ENCODE data around the gene IQCK. TPM values are rescaled to one million over a fixed set of nuclear protein-coding genes. Genes with fewer than 3 reads are reported as not detected.
A peak's percentile ranks its signal among the peaks of the same experiment; 100 is the strongest.

The IQCK gene
- total RNA-seq, 2 experiments from 2014 or later = 0.66 to 0.82 TPM

- H3K9me3 Mint-ChIP-seq (ENCODE audit: low read depth) = no peaks in the 10 kb centered on the region
- H3K27ac Mint-ChIP-seq = no peak overlapping the region
- ATAC-seq (no peak), DNase-seq (no peak)
- no peak overlapping the region for H3K4me3 Mint-ChIP-seq
- CTCF ChIA-PET = no interaction called here
- H3K36me3 Mint-ChIP-seq = no peaks in the 10 kb centered on the region
- no peaks in the 10 kb centered on the region for H3K4me1 Mint-ChIP-seq
- peaks cover 11% of the 10 kb centered on the region for H3K27me3 Mint-ChIP-seq
These were observed 156.0 kb downstream of the IQCK start for GRCh38 chr16:19874026-19874425.

- DNase-seq = no peak
- no peak for ATAC-seq
- Mint-ChIP-seq H3K4me1 (no peaks in the 10 kb centered on the region), H3K27ac (no peak overlapping the region), H3K36me3 (no peaks in the 10 kb centered on the region), H3K9me3 (ENCODE audit: low read depth) (no peaks in the 10 kb centered on the region), H3K27me3 (peaks cover 11% of the 10 kb centered on the region), H3K4me3 (no peak overlapping the region)
- CTCF ChIA-PET = no interaction called here
These were observed 156.9 kb downstream of the IQCK start for GRCh38 chr16:19874851-19875546.

- ATAC-seq = no peak
- Mint-ChIP-seq H3K27ac (no peak overlapping the region), H3K4me3 (no peak overlapping the region), H3K9me3 (ENCODE audit: low read depth) (no peaks in the 10 kb centered on the region), H3K36me3 (no peaks in the 10 kb centered on the region), H3K4me1 (no peaks in the 10 kb centered on the region), H3K27me3 (peaks cover 11% of the 10 kb centered on the region)
- no peak for DNase-seq
- CTCF ChIA-PET = interaction anchor here (1.6 kb wide), 1 partner anchor 31 kb away, joined by 7 read pairs; no protein-coding TSS in a partner anchor
These were observed 157.8 kb downstream of the IQCK start for GRCh38 chr16:19875900-19876299.

GRCh38 chr16:19876501-19877059 is 158.5 kb downstream of the IQCK start:
- H3K9me3 Mint-ChIP-seq (ENCODE audit: low read depth) = no peaks in the 10 kb centered on the region
- CTCF ChIA-PET = interaction anchor here (1.3 to 1.6 kb wide), 2 partner anchors 31 to 275 kb away, joined by 5 to 7 read pairs; no protein-coding TSS in a partner anchor
- ATAC-seq (no peak), DNase-seq (no peak)
- peaks cover 17% of the 10 kb centered on the region for H3K27me3 Mint-ChIP-seq
- no peaks in the 10 kb centered on the region for H3K36me3 Mint-ChIP-seq
- no peak overlapping the region for H3K4me3 Mint-ChIP-seq
- H3K27ac Mint-ChIP-seq = no peak overlapping the region
- H3K4me1 Mint-ChIP-seq = no peaks in the 10 kb centered on the region

GRCh38 chr16:19878757-19879156 is 160.7 kb downstream of the IQCK start:
- peaks cover 38% of the 10 kb centered on the region for H3K27me3 Mint-ChIP-seq
- H3K27ac Mint-ChIP-seq = no peak overlapping the region
- ATAC-seq = no peak
- H3K9me3 Mint-ChIP-seq (ENCODE audit: low read depth) = no peaks in the 10 kb centered on the region
- no peaks in the 10 kb centered on the region for H3K36me3 Mint-ChIP-seq
- DNase-seq = no peak
- CTCF ChIA-PET = no interaction called here
- H3K4me1 Mint-ChIP-seq = no peaks in the 10 kb centered on the region
- no peak overlapping the region for H3K4me3 Mint-ChIP-seq

- CTCF ChIA-PET = interaction anchor here (1.1 kb wide), 1 partner anchor 316 kb away, joined by 3 read pairs; no protein-coding TSS in a partner anchor
- ATAC-seq = no peak
- H3K4me1 Mint-ChIP-seq = peaks cover 2% of the 10 kb centered on the region
- H3K9me3 Mint-ChIP-seq (ENCODE audit: low read depth) = no peaks in the 10 kb centered on the region
- H3K27ac Mint-ChIP-seq = no peak overlapping the region
- no peak for DNase-seq
- H3K27me3 Mint-ChIP-seq = peaks cover 34% of the 10 kb centered on the region
- H3K4me3 Mint-ChIP-seq = no peak overlapping the region
- no peaks in the 10 kb centered on the region for H3K36me3 Mint-ChIP-seq
These were observed 161.2 kb downstream of the IQCK start for GRCh38 chr16:19879241-19879792.

GRCh38 chr16:19881028-19881427 is 163.0 kb downstream of the IQCK start:
- H3K27ac Mint-ChIP-seq = no peak overlapping the region
- no peaks in the 10 kb centered on the region for H3K9me3 Mint-ChIP-seq (ENCODE audit: low read depth)
- ATAC-seq (no peak), DNase-seq (no peak)
- peaks cover 39% of the 10 kb centered on the region for H3K27me3 Mint-ChIP-seq
- H3K4me1 Mint-ChIP-seq = peaks cover 12% of the 10 kb centered on the region
- CTCF ChIA-PET = no interaction called here
- H3K4me3 Mint-ChIP-seq = no peak overlapping the region
- no peaks in the 10 kb centered on the region for H3K36me3 Mint-ChIP-seq

- Mint-ChIP-seq H3K36me3 (no peaks in the 10 kb centered on the region), H3K4me3 (no peak overlapping the region), H3K9me3 (ENCODE audit: low read depth) (no peaks in the 10 kb centered on the region), H3K27me3 (peaks cover 42% of the 10 kb centered on the region), H3K4me1 (peaks cover 18% of the 10 kb centered on the region), H3K27ac (no peak overlapping the region)
- CTCF ChIA-PET = interaction anchor here (0.5 kb wide), 1 partner anchor 218 kb away, joined by 3 read pairs; no protein-coding TSS in a partner anchor
- ATAC-seq (no peak), DNase-seq (no peak)
These were observed 163.7 kb downstream of the IQCK start for GRCh38 chr16:19881783-19882182.

- DNase-seq (no peak), ATAC-seq (no peak)
- H3K27ac Mint-ChIP-seq = no peak overlapping the region
- H3K4me1 Mint-ChIP-seq = peaks cover 18% of the 10 kb centered on the region
- CTCF ChIA-PET = interaction anchor here (0.5 kb wide), 1 partner anchor 218 kb away, joined by 3 read pairs; no protein-coding TSS in a partner anchor
- H3K36me3 Mint-ChIP-seq = no peaks in the 10 kb centered on the region
- no peaks in the 10 kb centered on the region for H3K9me3 Mint-ChIP-seq (ENCODE audit: low read depth)
- peaks cover 42% of the 10 kb centered on the region for H3K27me3 Mint-ChIP-seq
- no peak overlapping the region for H3K4me3 Mint-ChIP-seq
These were observed 164.1 kb downstream of the IQCK start for GRCh38 chr16:19882186-19882585.

- no peaks in the 10 kb centered on the region for H3K9me3 Mint-ChIP-seq (ENCODE audit: low read depth)
- H3K4me3 Mint-ChIP-seq = no peak overlapping the region
- ATAC-seq (no peak), DNase-seq (no peak)
- CTCF ChIA-PET = interaction anchor here (5.3 kb wide), 1 partner anchor 281 kb away, joined by 78 read pairs; no protein-coding TSS in a partner anchor
- H3K4me1 Mint-ChIP-seq = peaks cover 18% of the 10 kb centered on the region
- H3K27me3 Mint-ChIP-seq = peaks cover 42% of the 10 kb centered on the region
- H3K27ac Mint-ChIP-seq = no peak overlapping the region
- no peaks in the 10 kb centered on the region for H3K36me3 Mint-ChIP-seq
These were observed 164.6 kb downstream of the IQCK start for GRCh38 chr16:19882646-19883045.

GRCh38 chr16:19883296-19883965 is 165.4 kb downstream of the IQCK start:
- no peaks in the 10 kb centered on the region for H3K36me3 Mint-ChIP-seq
- CTCF ChIA-PET = interaction anchor here (5.3 kb wide), 1 partner anchor 282 kb away, joined by 78 read pairs; no protein-coding TSS in a partner anchor
- H3K4me3 Mint-ChIP-seq = no peak overlapping the region
- peaks cover 42% of the 10 kb centered on the region for H3K27me3 Mint-ChIP-seq
- peaks cover 18% of the 10 kb centered on the region for H3K4me1 Mint-ChIP-seq
- H3K27ac Mint-ChIP-seq = no peak overlapping the region
- no peaks in the 10 kb centered on the region for H3K9me3 Mint-ChIP-seq (ENCODE audit: low read depth)
- ATAC-seq (no peak), DNase-seq (no peak)

- no peaks in the 10 kb centered on the region for H3K9me3 Mint-ChIP-seq (ENCODE audit: low read depth)
- ATAC-seq (no peak), DNase-seq (no peak)
- CTCF ChIA-PET = interaction anchor here (0.9 to 5.3 kb wide), 2 partner anchors 166 to 282 kb away, joined by 3 to 78 read pairs; partner anchors contain the start of genes IQCK and KNOP1
- H3K27ac Mint-ChIP-seq = no peak overlapping the region
- H3K36me3 Mint-ChIP-seq = no peaks in the 10 kb centered on the region
- peaks cover 42% of the 10 kb centered on the region for H3K27me3 Mint-ChIP-seq
- H3K4me3 Mint-ChIP-seq = peak overlapping the region; percentile 26
- H3K4me1 Mint-ChIP-seq = peaks cover 18% of the 10 kb centered on the region
These were observed 166.0 kb downstream of the IQCK start for GRCh38 chr16:19883966-19884485.
